HepG2 (cell line): ENCODE results near the gene SYPL1. TPM values are rescaled to one million over a fixed set of nuclear protein-coding genes. Genes with fewer than 3 reads are reported as not detected.

Source experiments
- ATAC-seq: fragments of 200-7000 bp; cut with Tn5 transposase; 3 replicates; pipeline ENCODE4 v1.9.1; 2020; ENCODE audit warnings: mild to moderate bottlenecking, moderate library complexity
- BruUV-seq: library from RNA; stranded (reverse); fragments of 400-500 nt; replicated peaks from 2 replicates; lab custom pipeline; 2021; lab: Mats Ljungman, UMichigan
- CTCF ChIA-PET: fragments of 300-600 bp; formaldehyde crosslinking; extraction: SDS; loops from one replicate; lab custom pipeline; 2021; ENCODE audit warnings: low total read pairs, inconsistent platforms, low intra/inter-chr PET ratio; lab: Yijun Ruan, JAX
- POLR2A ChIA-PET: fragments of 350-600 bp; sonication (Branson Sonifier 250); formaldehyde crosslinking; loops from one replicate; lab custom pipeline; 2020; ENCODE audit warnings: antibody characterized with exemption, inconsistent platforms; lab: Yijun Ruan, JAX
- DNase-seq: peaks from one replicate; pipeline ENCODE4 v3.0.0-alpha.2; 2015; ENCODE audit warnings: low spot score
- FAIRE-seq: peaks from 3 replicates; lab custom pipeline; 2011; peaks lifted over from hg19 to GRCh38; lab: Jason Lieb, UNC
- H2AFZ ChIP-seq: one replicate; pipeline ENCODE4 v1.6.1; 2011; ENCODE audit warnings: low read length, inconsistent platforms
- H3K27ac ChIP-seq: fragments of 300-600 bp; 3 replicates; pipeline ENCODE4 v1.8.0; 2011; ENCODE audit warnings: mixed run types, mild to moderate bottlenecking, mixed read lengths, low read length, inconsistent platforms; ENCODE audit not compliant: insufficient read depth; ENCODE audit errors: extremely low read length
- H3K27me3 ChIP-seq, 2 experiments: fragments of 200-600 bp in 1 of 2; 2 replicates in 1 of 2; 3 replicates in 1 of 2; pipeline versions ENCODE4 v1.6.0 to v1.8.0; 2011; ENCODE audit warnings: low read length in 2 of 2, mild to moderate bottlenecking in 2 of 2, moderate library complexity in 2 of 2, inconsistent platforms in 1 of 2; ENCODE audit not compliant: insufficient read depth in 2 of 2, control insufficient read depth in 1 of 2
- H3K36me3 ChIP-seq, 2 experiments: fragments of 200-600 bp in 1 of 2; replicated peaks in 1 of 2; 2 replicates in 1 of 2; 3 replicates in 1 of 2; pipeline versions ENCODE4 v1.5.1 to v1.8.0; 2011; ENCODE audit warnings: low read length in 2 of 2, inconsistent platforms in 1 of 2; ENCODE audit not compliant: insufficient read depth in 2 of 2, control insufficient read depth in 1 of 2
- H3K4me1 ChIP-seq: 2 replicates; pipeline ENCODE4 v1.5.1; 2012; ENCODE audit warnings: low read length, inconsistent platforms; ENCODE audit not compliant: insufficient read depth
- H3K4me2 ChIP-seq: 2 replicates; pipeline ENCODE4 v1.6.0; 2011; ENCODE audit warnings: low read depth, low read length, inconsistent platforms
- H3K4me3 ChIP-seq, 3 experiments: fragments of 200-600 bp in 1 of 3; sonication (generic), shearing (Covaris generic) in 1 of 3; replicated peaks in 1 of 3; 2 replicates each; pipeline ENCODE4 v1.5.1; 2011 to 2016; ENCODE audit warnings: low read length in 3 of 3, inconsistent platforms in 2 of 3, low read depth in 2 of 3, mild to moderate bottlenecking in 2 of 3, control low read depth in 1 of 3, mixed read lengths in 1 of 3; ENCODE audit not compliant: insufficient read depth in 1 of 3
- H3K79me2 ChIP-seq: one replicate; pipeline ENCODE4 v1.6.1; 2011; ENCODE audit warnings: low read length, inconsistent platforms; ENCODE audit not compliant: insufficient read depth
- H3K9ac ChIP-seq: 2 replicates; pipeline ENCODE4 v1.6.0; 2011; ENCODE audit warnings: mild to moderate bottlenecking, low read depth, low read length, inconsistent platforms; ENCODE audit not compliant: insufficient read depth
- H3K9me3 ChIP-seq: 2 replicates; pipeline ENCODE4 v1.5.1; 2012; ENCODE audit warnings: mild to moderate bottlenecking, low read length
- H4K20me1 ChIP-seq: 2 replicates; pipeline ENCODE4 v1.6.0; 2011; ENCODE audit warnings: inconsistent platforms, mild to moderate bottlenecking, low read length, moderate library complexity; ENCODE audit not compliant: insufficient read depth
- GMEB1 ChIP-seq: sonication (generic); formaldehyde crosslinking; IDR thresholded peaks from 2 replicates; pipeline ENCODE4 v1.5.1; 2020; ENCODE audit warnings: missing genetic modification reagents, mild to moderate bottlenecking, borderline replicate concordance
- TP53 ChIP-seq: sonication (generic); formaldehyde crosslinking; conservative IDR thresholded peaks from 2 replicates; pipeline ENCODE4 v1.4.0; 2020; ENCODE audit warnings: missing genetic modification reagents
- XRCC5 ChIP-seq: fragments of 200-400 bp; formaldehyde crosslinking; optimal IDR thresholded peaks from 2 replicates; pipeline ENCODE3; 2017; ENCODE audit warnings: mild to moderate bottlenecking, low read length
- ZFP62 ChIP-seq: sonication (generic); formaldehyde crosslinking; IDR thresholded peaks from 2 replicates; pipeline ENCODE4 v1.4.0; 2020; ENCODE audit warnings: missing genetic modification reagents
- ZNF263 ChIP-seq: sonication (generic); formaldehyde crosslinking; IDR thresholded peaks from 2 replicates; pipeline ENCODE4 v1.4.0; 2020; ENCODE audit warnings: missing genetic modification reagents
- ZNF292 ChIP-seq: sonication (generic); formaldehyde crosslinking; IDR thresholded peaks from 2 replicates; pipeline ENCODE4 v1.8.1; 2022; ENCODE audit warnings: mild to moderate bottlenecking, low read depth, missing genetic modification reagents, borderline replicate concordance
- WGBS: methylation state at CpG from one replicate; pipeline ENCODE4 v1.1.6; 2017; ENCODE audit warnings: low lambda C conversion rate; 5-methylcytosine and 5-hydroxymethylcytosine counted together
- in situ Hi-C: cut with HindIII; loops from 2 replicates; pipeline ENCODE4 v1.10.0; 2017; ENCODE audit warnings: low pct_unique_long_range_greater_than_20kb; ENCODE audit not compliant: extremely low pct_ligation_motif_present
- intact Hi-C: fragments of 100-400 bp; cut with micrococcal nuclease; formaldehyde crosslinking; loops from one replicate; pipeline ENCODE4 v1.10.0; 2022; ENCODE audit not compliant: unreplicated experiment
- polyA plus RNA-seq, 8 experiments: library from polyadenylated mRNA; depleted of rRNA in 3 of 8; stranded (reverse) in 7 of 8; unstranded in 1 of 8; fragments of >200 nt; fragmentation: Illumina TruSeq in 4 of 8; extraction: Trizol in 4 of 8; gene quantifications; 2 replicates each; pipeline versions ENCODE4 v1.2.1 to v1.2.3, GENCODE V29; 2011 to 2016; ENCODE audit warnings: low read depth in 4 of 8, missing spikeins in 1 of 8, mixed read lengths in 1 of 8; ENCODE audit not compliant: insufficient read depth in 1 of 8
- total RNA-seq, 5 experiments: library from RNA; depleted of rRNA; stranded (reverse); fragments of >200 nt; fragmentation: Illumina TruSeq; extraction: Trizol; gene quantifications; 2 replicates each; pipeline ENCODE4 v1.2.3, GENCODE V29; 2016; ENCODE audit warnings: low read depth in 1 of 5
- TF ChIP-seq, protein P1 (sequence below): sonication (generic); formaldehyde crosslinking; IDR thresholded peaks from 2 replicates; pipeline ENCODE4 v1.4.0; 2020; ENCODE audit warnings: missing genetic modification reagents
- TF ChIP-seq, protein P2 (sequence below): sonication (generic); formaldehyde crosslinking; IDR thresholded peaks from 2 replicates; pipeline ENCODE4 v1.4.0; 2020; ENCODE audit warnings: mild to moderate bottlenecking, missing genetic modification reagents
- TF ChIP-seq, protein P3 (sequence below): sonication (generic); formaldehyde crosslinking; IDR thresholded peaks from 2 replicates; pipeline ENCODE4 v1.4.0; 2020; ENCODE audit warnings: mild to moderate bottlenecking, missing genetic modification reagents
- TF ChIP-seq, protein P4 (sequence below): sonication (generic); formaldehyde crosslinking; IDR thresholded peaks from 2 replicates; pipeline ENCODE4 v1.8.1; 2023; ENCODE audit warnings: mild to moderate bottlenecking, missing genetic modification reagents, borderline replicate concordance

Gene SYPL1
- total and polyA plus RNA-seq, 2 of the 13 experiments (the other 11 are each of a cell fraction or from before 2014, with no cell fraction given), result 27.5 to 40.2 TPM

DNA sequence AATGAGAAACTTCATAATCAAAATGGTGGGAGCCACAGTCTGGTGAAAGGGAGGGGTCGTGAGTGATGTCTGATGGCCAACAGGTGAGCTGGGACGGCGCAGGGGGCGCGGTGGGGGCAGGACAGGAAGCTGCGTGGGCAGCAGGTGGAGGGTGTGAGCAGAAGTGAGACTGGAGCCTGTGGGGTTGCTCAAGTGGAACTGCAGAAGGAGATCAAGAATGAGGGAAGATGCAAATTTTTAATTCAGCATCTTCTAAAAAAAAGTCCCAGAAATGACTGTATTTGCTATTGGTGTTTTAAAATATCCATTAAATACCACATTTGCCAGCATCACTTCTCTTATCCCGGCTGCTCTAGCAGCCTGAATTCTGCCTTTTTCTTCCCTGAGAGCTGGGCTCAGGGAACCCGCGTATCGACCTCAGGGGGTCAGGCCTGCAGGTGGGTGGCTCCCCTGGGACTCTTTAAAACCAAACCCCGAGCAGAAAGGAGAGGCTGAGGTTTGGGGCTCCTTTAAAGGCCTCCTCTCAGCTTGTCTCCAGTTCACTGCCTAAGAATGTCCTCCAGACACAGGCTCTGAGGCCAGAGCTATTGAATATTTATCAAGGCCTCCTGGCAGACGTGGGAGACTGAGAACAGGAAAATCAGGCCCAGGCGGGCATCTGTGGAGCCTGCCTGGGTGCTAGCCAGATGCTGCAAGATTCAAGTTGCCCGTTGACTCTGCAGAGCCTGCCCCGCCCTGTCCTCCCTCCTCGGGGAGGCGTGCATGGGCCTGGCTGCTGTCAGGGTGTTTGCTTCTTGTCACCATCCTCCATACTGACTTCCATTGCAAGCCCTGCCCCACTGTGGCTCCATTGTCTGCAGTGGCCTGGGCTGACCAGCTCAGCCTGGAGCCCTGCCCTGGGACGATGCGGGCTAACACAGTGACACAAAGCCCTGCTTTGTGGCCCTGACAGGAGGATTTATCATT, 53.9 kb downstream of the SYPL1 start (continued):
- TF ChIP-seq, protein P1, sequence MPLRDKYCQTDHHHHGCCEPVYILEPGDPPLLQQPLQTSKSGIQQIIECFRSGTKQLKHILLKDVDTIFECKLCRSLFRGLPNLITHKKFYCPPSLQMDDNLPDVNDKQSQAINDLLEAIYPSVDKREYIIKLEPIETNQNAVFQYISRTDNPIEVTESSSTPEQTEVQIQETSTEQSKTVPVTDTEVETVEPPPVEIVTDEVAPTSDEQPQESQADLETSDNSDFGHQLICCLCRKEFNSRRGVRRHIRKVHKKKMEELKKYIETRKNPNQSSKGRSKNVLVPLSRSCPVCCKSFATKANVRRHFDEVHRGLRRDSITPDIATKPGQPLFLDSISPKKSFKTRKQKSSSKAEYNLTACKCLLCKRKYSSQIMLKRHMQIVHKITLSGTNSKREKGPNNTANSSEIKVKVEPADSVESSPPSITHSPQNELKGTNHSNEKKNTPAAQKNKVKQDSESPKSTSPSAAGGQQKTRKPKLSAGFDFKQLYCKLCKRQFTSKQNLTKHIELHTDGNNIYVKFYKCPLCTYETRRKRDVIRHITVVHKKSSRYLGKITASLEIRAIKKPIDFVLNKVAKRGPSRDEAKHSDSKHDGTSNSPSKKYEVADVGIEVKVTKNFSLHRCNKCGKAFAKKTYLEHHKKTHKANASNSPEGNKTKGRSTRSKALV (CRISPR knock-in tag), result no peak

GRCh38 chr7:106057204-106057961, 54.7 kb downstream of the SYPL1 start:
- Histone ChIP-seq H3K4me3 (no peak overlapping the region), H3K36me3 (no peaks in the 10 kb centered on the region), H2AFZ (no peak overlapping the region)
- POLR2A ChIA-PET, result no interaction called here
- FAIRE-seq, result no peak
- TF ChIP-seq, protein P2, sequence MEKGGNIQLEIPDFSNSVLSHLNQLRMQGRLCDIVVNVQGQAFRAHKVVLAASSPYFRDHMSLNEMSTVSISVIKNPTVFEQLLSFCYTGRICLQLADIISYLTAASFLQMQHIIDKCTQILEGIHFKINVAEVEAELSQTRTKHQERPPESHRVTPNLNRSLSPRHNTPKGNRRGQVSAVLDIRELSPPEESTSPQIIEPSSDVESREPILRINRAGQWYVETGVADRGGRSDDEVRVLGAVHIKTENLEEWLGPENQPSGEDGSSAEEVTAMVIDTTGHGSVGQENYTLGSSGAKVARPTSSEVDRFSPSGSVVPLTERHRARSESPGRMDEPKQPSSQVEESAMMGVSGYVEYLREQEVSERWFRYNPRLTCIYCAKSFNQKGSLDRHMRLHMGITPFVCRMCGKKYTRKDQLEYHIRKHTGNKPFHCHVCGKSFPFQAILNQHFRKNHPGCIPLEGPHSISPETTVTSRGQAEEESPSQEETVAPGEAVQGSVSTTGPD, result no peak
- TF ChIP-seq XRCC5, result peak; percentile 36
- TF ChIP-seq, protein P3, sequence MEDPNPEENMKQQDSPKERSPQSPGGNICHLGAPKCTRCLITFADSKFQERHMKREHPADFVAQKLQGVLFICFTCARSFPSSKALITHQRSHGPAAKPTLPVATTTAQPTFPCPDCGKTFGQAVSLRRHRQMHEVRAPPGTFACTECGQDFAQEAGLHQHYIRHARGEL (CRISPR knock-in tag), result no peak
- no peak for TF ChIP-seq ZFP62 (CRISPR knock-in tag)
- TF ChIP-seq, protein P4, sequence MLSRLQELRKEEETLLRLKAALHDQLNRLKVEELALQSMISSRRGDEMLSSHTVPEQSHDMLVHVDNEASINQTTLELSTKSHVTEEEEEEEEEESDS, result peak; percentile 34; the same call in 1 of the 2 replicates
- no peak for TF ChIP-seq TP53
- TF ChIP-seq ZNF292 (CRISPR knock-in tag), result no peak
- TF ChIP-seq ZNF263 (CRISPR knock-in tag), result 0 out of 2 replicates have a peak, but pooled peaks have one; percentile 12
- TF ChIP-seq GMEB1 (CRISPR knock-in tag), result no peak
- TF ChIP-seq, all 625 proteins: peak for 3
- intact Hi-C loops (loop anchor here (1.0 to 10.0 kb wide), 3 partner anchors 97 to 407 kb away; no protein-coding TSS in a partner anchor), in situ Hi-C loops (loop anchor here (5.0 kb wide), 1 partner anchor 95 kb away; no protein-coding TSS in a partner anchor)
- Histone ChIP-seq H3K4me1 (peaks cover 38% of the 10 kb centered on the region), H3K4me2 (no peak overlapping the region), H3K9me3 (no peaks in the 10 kb centered on the region), H3K27ac (no peak overlapping the region), H3K27me3 (peaks cover 0 to 17% of the 10 kb centered on the region in 2 experiments; a peak in 2 of 5 replicates), H3K79me2 (no peaks in the 10 kb centered on the region), H3K9ac (no peak overlapping the region), H4K20me1 (no peaks in the 10 kb centered on the region)
- 29% methylated on average over 8 of the region's 10 CpGs for WGBS
- CTCF ChIA-PET, result interaction anchor here (4.5 kb wide), 1 partner anchor 96 kb away, joined by 94 read pairs; no protein-coding TSS in a partner anchor
- ATAC-seq, result no peak
- DNase-seq, result no peak
- no TSS peak for BruUV-seq
